Astrocyte of the spinal cord (primary cell): ENCODE results near the gene TDP1.

Experiments used
- DNase-seq: peaks from one replicate; pipeline ENCODE4 v3.0.0; 2011; ENCODE audit warnings: low read depth, low spot score
- H3K4me3 ChIP-seq: 2 replicates; pipeline ENCODE4 v1.5.1; 2011; ENCODE audit warnings: low read depth, mild to moderate bottlenecking, low read length, moderate library complexity
- in situ Hi-C: cut with HindIII; loops from 2 replicates; pipeline ENCODE4 v1.10.0; 2017; ENCODE audit warnings: low sequenced_read_pairs
- TF ChIP-seq, protein P1 (sequence below): IDR thresholded peaks from 2 replicates; pipeline ENCODE4 v1.5.1; 2012; ENCODE audit warnings: low read depth, mild to moderate bottlenecking, low read length, inconsistent platforms

Gene TDP1

DNA sequence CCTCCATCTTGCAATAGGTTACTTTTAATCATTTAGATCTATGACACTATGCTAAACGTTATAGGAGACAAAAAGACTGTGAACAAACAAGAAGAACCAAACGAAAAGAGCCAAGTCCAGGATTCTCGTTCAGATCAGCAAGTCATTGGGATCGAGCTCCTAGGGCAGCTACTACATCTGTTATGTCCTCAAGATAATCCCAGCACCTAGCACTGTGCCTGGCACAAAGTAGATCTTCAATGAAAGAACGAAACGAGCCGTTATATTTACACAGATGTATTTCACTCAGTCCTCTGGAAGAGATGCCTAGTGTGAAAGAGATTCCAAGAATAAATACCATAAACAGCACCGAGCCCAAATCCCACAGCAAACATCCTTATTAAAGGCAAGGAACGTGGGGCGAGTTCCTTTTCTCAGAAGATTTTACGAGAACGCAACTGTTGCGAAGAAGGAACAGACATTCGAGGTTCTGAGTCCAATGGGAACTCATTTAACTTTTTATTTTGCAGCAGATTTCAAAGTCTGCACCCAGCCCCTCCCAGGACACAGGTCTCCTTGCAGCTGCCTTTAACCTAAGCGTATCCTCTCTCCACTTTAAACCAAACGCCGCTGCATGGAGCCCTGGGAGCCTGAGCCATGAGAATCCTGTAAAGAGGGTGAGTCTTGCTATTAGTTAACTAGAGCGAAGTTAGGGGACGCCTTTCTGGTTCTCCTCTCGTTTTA is 544 bp upstream of the TDP1 start:
- DNase-seq = no peak
- in situ Hi-C loops = no loop called here
- TF ChIP-seq, protein P1, sequence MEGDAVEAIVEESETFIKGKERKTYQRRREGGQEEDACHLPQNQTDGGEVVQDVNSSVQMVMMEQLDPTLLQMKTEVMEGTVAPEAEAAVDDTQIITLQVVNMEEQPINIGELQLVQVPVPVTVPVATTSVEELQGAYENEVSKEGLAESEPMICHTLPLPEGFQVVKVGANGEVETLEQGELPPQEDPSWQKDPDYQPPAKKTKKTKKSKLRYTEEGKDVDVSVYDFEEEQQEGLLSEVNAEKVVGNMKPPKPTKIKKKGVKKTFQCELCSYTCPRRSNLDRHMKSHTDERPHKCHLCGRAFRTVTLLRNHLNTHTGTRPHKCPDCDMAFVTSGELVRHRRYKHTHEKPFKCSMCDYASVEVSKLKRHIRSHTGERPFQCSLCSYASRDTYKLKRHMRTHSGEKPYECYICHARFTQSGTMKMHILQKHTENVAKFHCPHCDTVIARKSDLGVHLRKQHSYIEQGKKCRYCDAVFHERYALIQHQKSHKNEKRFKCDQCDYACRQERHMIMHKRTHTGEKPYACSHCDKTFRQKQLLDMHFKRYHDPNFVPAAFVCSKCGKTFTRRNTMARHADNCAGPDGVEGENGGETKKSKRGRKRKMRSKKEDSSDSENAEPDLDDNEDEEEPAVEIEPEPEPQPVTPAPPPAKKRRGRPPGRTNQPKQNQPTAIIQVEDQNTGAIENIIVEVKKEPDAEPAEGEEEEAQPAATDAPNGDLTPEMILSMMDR = no peak
- peak overlapping the region; percentile 74 for H3K4me3 ChIP-seq

DNA sequence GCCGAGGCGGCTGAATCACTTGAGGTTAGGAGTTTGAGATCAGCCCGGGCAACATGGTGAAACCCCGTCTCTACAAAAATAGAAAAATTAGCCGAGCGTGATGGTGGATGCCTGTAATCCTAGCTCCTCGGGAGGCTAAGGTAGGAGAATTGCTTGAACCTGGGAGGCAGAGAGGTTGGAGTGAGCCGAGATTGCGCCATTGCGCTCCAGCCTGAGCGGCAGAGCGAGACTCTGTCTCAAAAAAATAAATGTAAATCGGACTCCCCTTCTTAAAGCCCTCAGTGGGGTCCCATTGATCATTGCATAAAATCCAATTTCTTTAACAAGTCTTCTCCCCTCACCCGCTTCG is 908 bp downstream of the TDP1 start:
- TF ChIP-seq, protein P1 = no peak
- peak overlapping the region; percentile 74 for H3K4me3 ChIP-seq
- no peak for DNase-seq
- in situ Hi-C loops = no loop called here

DNA sequence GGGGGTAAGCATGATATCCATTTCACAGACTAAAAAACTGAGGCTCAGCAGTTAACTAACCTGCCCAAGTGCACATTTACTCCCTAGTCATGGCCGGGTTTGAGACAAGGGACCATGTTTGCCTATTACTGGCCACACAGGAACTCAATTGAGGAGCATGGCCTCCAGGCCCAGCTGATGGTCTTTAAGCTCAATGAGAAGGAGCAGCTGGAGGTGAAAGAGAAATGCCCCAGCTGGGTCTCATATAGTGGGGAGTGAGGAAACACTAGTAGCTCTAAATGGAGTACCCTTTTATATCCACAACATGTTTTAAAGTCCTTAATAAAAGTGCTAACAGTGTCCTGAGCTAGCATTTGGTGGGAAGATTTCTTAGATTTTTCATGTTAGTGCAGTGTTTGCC is 1.6 kb downstream of the TDP1 start:
- no peak overlapping the region for H3K4me3 ChIP-seq

DNA sequence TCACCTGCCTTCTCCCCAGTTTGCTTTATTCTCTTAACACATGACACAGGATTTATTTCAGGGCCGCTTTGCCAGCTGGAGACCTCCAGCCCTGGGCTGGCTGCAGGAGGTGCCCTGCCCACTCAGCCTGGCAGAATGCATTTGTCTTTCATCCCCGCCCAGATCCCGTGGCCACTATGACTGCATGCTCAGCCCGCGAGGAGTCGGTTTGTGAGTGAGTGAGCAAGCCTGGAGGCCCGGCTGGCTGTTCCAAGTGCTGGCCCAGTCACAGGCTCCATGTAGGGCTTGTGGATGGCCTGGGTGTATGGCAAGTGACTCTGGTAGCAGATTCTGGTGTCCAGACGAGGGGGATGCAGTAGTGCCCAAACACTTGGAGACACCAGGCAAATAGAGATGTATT is 2.1 kb downstream of the TDP1 start:
- in situ Hi-C loops = no loop called here
- no peak for DNase-seq
- TF ChIP-seq, protein P1 = no peak
- H3K4me3 ChIP-seq = no peak overlapping the region

More for the DNA sequence above, 1.6 kb downstream of the TDP1 start:
- TF ChIP-seq, protein P1 = no peak
- no peak for DNase-seq
- in situ Hi-C loops = no loop called here

DNA sequence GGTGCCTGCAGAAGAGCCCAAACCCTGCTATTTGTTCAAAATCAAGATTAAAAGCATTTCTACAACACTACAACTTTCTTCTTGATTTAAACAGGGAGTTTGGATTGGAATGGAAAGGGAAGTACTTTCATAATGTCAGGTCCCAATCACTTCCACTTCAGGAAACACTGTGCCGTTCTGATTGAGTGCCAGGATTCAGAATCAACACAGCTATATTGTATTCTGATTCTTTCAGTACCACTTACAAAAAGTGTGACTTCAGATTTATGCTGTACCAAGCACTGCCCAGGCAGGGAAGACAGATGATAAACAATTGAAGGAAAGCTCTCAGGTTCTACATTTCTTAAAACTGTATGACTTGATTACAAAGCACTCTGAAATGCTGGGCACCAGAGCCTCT is 3.2 kb downstream of the TDP1 start:
- H3K4me3 ChIP-seq = no peak overlapping the region
- in situ Hi-C loops = no loop called here
- DNase-seq = no peak

DNA sequence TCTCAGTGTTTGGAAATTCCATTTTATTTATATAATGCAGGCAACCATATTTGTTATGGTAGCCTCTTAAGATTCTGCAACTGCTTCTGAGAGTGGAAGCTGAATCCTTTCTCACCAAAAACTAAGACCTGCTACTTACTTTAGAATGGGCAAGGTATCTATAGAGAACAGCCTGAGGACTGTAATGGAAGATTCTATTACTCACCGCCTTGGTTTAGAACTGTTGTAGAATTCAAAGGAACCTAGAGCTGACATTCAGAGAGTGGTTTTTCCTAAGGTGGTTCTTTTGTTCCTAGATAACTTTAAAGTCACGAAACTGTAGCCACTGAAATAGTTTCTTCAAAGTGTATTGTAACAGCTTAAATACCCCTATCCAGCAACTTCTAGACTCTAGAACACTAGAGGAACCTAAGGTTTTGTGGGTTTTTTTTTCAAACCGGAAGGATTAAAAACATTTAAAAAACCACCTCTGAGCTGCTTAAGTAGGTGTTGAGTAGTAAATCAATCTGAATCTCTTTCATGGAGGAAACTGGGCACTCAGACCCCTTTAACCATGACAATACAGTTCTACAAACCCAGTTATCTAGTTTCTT is 4.2 kb downstream of the TDP1 start:
- TF ChIP-seq, protein P1 = no peak
- in situ Hi-C loops = no loop called here
- no peak for DNase-seq
- H3K4me3 ChIP-seq = no peak overlapping the region

More for the DNA sequence above, 3.2 kb downstream of the TDP1 start:
- TF ChIP-seq, protein P1 = no peak
